Sigmoid colon (tissue), 4 donors: ENCODE measurements around the gene TTC39A.

Source experiments
- EP300 ChIP-seq, 4 donors: sonication (generic); formaldehyde crosslinking; IDR thresholded peaks; one replicate each; pipeline ENCODE4 v1.6.1; 2017; ENCODE audit warnings: antibody characterized with exemption in 4 of 4
- POLR2A ChIP-seq, 2 donors: fragments of 450-650 bp; IDR thresholded peaks; one replicate each; pipeline ENCODE4 v1.6.1; 2016; ENCODE audit warnings: antibody characterized with exemption in 2 of 2, mild to moderate bottlenecking in 2 of 2, moderate library complexity in 2 of 2
- POLR2AphosphoS5 ChIP-seq, 4 donors: sonication (generic); formaldehyde crosslinking; IDR thresholded peaks; one replicate each; pipeline ENCODE4 v1.6.1; 2017; ENCODE audit warnings: antibody characterized with exemption in 4 of 4
- TF ChIP-seq, protein P1 (sequence below), 4 experiments: fragments of 450-650 bp in 3 of 4; fragments of 200-600 bp in 1 of 4; IDR thresholded peaks; one replicate each; pipeline ENCODE4 v1.5.1; 2016 to 2019; ENCODE audit warnings: antibody characterized with exemption in 4 of 4, mild to moderate bottlenecking in 3 of 4, moderate library complexity in 2 of 4

DNA sequence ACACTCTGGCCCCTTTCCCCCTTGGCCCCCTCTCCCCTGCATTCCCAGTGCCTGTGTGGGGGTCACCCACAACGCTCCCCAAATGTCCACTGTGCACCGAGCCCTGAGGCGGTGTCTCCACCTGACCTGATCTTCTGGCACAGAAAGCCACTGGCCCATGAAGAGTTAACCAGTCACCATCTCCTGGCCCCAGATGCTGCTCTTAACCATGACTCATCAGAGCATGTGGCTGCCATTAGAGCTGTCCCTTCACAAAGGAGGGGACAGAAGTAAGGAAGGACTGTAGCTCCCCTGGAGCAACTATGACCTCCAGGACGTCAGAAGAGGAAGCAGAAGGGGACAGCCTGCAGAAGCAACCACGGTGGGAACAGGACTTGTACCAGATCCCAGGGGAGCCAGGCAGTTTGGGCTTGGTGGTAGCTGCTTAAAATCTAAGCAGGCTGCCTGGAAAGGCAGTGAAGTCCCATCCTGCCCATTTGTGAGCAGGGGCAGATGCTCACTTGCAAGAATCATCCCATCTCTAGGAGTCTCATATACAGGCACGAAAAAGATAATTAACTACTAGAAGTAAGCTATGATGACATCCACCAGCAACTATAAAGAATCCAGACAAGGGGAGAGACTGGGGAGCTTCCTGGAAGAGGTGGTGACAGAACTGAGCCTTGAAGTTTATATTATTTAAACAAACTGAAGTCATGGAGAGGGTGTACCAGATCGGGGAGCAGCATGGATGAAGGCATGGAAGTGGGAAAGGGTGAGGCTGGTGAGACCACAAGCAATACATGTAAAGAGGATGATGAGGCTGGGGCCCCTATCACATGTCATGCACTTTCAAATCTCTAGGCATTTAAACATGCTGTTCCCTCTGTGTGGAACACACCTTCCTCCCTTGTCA lies 1.1 kb upstream of the TTC39A start:
- TF ChIP-seq, protein P1, sequence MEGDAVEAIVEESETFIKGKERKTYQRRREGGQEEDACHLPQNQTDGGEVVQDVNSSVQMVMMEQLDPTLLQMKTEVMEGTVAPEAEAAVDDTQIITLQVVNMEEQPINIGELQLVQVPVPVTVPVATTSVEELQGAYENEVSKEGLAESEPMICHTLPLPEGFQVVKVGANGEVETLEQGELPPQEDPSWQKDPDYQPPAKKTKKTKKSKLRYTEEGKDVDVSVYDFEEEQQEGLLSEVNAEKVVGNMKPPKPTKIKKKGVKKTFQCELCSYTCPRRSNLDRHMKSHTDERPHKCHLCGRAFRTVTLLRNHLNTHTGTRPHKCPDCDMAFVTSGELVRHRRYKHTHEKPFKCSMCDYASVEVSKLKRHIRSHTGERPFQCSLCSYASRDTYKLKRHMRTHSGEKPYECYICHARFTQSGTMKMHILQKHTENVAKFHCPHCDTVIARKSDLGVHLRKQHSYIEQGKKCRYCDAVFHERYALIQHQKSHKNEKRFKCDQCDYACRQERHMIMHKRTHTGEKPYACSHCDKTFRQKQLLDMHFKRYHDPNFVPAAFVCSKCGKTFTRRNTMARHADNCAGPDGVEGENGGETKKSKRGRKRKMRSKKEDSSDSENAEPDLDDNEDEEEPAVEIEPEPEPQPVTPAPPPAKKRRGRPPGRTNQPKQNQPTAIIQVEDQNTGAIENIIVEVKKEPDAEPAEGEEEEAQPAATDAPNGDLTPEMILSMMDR (IDR thresholded peaks at IDR 0.05), result no peak
- TF ChIP-seq POLR2A (IDR thresholded peaks at IDR 0.05) (no peak), POLR2AphosphoS5 (IDR thresholded peaks at IDR 0.05) (no peak), EP300 (IDR thresholded peaks at IDR 0.05) (no peak)
